GM21619 (cell line): Measurements from ENCODE around the gene DLEC1.
A peak's percentile ranks its signal among the peaks of the same experiment; 100 is the strongest.

Experiments
- ATAC-seq: cut with Tn5 transposase; IDR thresholded peaks from one replicate; pipeline ENCODE4 v1.9.1; 2021; ENCODE audit not compliant: unreplicated experiment

DLEC1 gene

DNA sequence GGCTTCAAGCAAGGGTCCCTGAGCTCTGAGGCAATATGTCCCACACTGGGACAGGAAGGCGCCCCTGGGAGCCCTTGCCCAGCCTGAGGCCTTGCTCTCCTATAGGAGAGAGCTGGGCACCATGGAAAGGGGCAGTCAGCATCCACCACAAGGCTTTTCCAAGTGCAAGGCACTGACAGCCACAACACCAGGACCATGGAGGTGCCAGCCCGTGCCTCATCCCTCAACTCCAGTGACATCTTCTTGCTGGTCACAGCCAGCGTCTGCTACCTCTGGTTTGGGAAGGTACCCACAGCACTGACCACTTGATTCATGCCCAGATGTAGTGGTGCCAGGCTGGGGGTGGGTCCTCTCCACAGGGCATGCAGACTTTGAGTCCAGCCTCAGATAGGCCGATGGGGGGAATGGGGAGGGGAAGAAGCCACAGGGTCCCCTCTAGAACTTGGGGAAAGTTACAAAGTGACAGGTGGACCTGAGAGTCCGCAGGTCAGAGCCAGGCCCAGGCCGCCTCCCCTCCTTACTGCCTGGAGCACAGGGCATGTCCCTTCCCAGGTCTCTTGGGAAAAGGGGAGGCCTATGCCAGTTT, 36.6 kb upstream of the DLEC1 start:
- ATAC-seq, result no peak

GRCh38 chr3:38002940-38003339, 36.1 kb upstream of the DLEC1 start:
- no peak for ATAC-seq

GRCh38 chr3:38003371-38003816, 35.6 kb upstream of the DLEC1 start:
- no peak for ATAC-seq

DNA sequence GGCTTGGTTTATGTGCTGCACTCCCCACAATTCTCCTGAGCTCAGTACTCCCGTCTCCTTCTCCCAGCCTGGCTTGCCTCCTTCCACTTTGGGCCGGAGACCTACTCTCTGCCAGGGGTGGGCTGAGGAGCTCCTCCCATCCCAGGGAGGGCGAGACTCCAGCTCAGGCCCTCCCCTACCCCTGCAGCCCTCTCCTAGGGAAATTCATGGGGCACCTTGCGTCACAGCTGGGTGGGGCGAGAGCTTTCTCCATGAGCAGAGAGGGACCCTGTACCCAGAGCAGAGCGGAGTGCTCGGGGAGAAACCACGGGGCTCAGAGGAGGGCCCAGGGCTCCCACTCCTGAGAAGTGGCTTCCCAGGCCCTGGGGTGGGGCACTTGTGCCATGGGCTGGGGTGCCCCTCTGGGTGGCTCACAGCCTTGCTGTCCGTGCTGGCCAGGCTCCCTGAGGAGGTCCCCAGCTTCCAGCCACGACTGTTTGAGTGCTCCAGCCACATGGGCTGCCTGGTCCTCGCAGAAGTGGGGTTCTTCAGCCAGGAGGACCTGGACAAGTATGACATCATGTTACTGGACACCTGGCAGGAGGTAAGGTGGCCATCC, 35.1 kb upstream of the DLEC1 start:
- no peak for ATAC-seq

- peak; percentile 40 for ATAC-seq
Measured at GRCh38 chr3:38004415-38005075, 34.5 kb upstream of the DLEC1 start.

- no peak for ATAC-seq
Measured at GRCh38 chr3:38005076-38006020, 33.7 kb upstream of the DLEC1 start.

- ATAC-seq, result no peak
Measured at GRCh38 chr3:38006031-38006430, 33.0 kb upstream of the DLEC1 start.

DNA sequence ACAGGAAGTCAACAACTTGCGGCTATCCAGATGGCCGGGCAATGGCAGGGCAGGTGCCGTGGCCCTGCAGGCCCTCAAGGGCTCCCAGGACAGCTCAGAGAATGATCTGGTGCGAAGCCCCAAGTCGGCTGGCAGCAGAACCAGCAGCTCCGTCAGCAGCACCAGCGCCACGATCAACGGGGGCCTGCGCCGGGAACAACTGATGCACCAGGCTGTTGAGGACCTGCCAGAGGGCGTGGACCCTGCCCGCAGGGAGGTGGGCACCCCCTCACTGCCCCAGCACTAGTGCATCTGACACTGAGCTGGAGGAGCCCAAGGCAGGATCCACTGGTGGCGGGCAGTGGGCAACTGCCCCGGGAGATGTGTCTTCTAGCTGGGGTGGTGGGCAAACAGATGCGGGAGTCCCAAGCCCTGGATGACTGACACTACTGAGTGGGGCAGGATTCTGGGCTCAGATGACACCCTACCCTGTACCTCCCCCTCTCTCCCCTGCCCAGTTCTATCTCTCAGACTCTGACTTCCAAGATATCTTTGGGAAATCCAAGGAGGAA, 32.5 kb upstream of the DLEC1 start:
- ATAC-seq, result no peak

GRCh38 chr3:38007754-38008090, 31.3 kb upstream of the DLEC1 start:
- no peak for ATAC-seq

- ATAC-seq, result no peak
Measured at GRCh38 chr3:38008191-38008701, 30.8 kb upstream of the DLEC1 start.

GRCh38 chr3:38008971-38009580, 29.9 kb upstream of the DLEC1 start:
- no peak for ATAC-seq

DNA sequence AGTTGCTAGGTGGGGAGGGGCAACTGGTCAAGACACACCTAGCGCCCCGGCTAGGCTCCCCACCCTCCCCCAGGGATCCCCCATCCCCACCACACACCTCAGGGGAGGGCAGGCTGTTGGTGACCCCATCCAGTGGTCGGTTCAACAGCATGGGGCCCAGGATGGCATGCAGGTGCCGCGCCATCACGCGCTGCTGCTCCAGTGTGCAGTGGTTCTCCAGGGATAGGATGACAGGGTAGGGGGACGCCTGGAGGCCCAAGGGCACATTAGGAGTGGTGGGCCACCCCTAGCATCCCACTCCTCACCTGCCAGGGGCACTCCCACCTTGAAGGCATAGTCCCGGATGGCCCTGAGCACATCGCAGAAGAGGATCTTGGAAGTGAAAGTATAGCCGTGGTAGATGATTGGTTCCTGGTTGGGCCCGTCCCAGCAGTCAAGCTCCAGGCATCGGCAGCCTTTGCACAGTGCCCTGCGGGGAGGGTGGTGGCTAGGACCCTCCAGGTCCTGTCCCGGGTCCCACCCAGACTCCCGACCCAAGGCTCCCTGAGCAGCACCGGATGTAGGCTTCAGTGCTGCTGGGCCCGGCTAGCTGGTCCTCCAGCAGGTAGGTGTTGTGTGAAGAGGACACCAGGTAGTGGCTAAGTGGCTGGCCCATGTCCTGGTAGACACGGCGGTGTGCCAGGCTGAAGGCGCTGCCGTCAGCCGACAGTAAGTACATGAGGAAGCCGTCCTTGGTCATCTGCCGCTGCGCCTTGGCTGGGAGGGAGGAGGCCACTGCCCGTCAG, 29.0 kb upstream of the DLEC1 start:
- no peak for ATAC-seq

DNA sequence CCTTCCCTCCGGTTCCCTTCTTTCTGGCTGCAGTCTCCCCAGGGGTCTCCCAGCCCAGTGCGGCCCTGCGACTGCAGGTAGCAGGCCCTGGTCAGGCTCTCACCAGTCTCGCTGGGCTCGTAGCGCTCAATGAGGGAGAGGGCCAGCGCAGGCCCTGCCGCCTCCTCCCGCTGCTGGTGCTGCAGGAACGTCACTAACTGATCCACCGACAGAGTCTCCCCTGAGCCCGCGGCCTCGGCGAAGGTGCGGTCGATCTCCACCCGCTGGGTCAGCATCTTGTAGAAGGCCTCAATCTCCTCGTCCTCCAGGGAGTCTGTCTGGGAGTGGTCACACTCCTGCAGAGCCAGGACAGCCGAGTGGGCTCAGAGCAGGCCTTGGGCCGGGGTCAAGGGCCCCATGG, 27.9 kb upstream of the DLEC1 start:
- ATAC-seq, result no peak

DNA sequence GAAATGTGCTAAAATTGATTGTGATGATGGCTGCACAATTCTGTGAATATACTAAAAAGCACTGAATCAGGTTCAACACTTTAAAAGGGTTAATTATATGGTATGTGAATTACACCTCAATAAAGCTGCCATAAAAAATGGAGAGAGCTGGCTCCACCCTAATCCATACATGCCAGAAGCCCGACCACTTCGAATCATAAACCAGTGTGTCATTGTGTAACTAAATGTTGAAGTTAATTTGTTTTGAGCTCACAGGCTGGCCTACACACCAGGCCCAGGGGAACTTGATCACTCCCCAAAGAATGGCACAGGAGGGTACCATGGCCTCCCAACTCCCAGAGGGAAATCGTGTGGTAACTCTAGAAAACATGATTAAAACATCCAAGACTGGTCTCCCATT, 23.5 kb upstream of the DLEC1 start:
- ATAC-seq, result no peak

GRCh38 chr3:38015984-38016383, 23.0 kb upstream of the DLEC1 start:
- no peak for ATAC-seq

- ATAC-seq, result no peak
Measured at GRCh38 chr3:38016410-38016809, 22.6 kb upstream of the DLEC1 start.

- no peak for ATAC-seq
Measured at GRCh38 chr3:38016847-38017444, 22.1 kb upstream of the DLEC1 start.

DNA sequence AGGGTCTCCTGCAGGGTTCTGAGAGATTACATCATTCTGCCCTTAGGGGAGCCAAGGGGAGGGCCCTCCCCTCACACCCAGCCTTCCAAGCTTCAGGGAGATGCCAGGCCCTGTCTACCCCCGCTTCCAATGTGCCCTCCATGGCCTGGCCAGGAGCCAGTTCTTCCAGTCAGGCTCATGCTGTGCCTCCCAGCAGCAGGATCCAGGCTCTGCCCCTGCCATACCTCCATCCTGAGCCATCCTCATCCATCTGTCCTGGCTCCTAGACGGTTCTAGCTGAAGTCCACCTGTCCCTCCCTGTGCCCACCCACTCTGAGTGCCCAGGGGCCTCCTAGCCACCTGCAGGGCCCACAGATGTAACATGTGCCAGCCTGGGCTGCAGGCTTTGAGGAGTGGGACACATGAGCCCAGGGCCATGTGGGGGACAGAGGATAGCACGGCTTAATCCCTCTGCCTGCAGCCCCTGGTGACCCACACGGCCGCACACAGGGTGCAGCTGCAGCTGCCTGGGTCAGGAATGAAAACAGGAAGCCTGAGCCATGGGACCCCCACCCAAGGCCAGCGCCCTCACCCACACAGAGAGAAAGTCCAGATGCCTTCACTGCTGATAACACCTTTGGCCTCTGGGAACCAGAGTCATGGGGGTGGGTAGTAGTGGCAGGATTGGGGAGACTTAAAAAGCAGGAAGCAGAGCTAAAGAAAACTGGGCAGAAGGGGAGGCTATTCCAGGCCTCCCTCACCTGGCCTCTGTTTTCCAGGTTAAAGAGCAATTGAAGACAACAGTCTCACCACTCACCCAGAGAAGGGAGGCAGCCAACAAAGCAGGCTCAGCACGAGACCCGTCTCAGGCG, 21.3 kb upstream of the DLEC1 start:
- ATAC-seq, result no peak
